ENCODE results near the gene SRBD1. TPM values are rescaled to one million over a fixed set of nuclear protein-coding genes. Genes with fewer than 3 reads are reported as not detected.

The SRBD1 gene
- total RNA-seq, 1 experiment from 2014 or later = 20.6 TPM

DNA sequence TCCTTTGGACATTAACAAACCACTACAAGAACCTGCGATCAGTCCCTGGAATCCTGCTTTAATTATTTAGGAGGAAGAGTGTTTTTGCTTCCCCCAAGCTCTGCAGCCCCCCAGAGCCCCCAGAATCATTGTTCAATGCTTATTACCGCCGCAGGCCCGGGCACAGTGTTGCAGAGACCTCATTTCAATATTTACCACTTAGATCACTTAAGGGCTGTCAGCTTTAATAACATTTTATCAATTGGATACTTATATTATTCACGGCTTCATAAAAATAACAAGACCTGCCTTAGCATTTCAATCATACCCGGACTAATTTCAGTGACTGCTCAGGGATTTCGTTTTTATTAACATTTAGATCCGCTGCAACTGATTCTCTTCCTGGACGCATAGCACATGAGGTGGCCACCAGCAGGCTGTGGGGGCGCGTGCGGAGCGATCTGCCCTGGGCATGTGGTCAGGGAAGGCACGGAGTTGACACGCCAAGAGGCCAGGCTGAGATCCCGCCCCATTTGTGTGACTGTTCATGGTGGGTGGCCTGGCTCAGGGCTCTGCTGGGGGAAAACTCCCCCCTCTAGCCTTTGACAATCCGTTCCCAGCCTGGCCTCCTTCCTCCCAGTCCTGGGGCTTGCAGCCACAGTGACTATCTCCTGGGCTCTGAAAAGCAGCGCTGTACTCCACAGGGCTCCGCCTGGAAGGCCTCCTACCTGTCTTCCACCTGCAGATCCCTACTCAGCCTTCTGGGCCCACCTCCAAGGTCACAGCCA lies 267.6 kb downstream of the SRBD1 start:
- POLR2A ChIA-PET = no interaction called here
- Histone ChIP-seq H3K27me3 (ENCODE audit: insufficient read depth, low read length) (no peaks in the 10 kb centered on the region), H3K9me2 (ENCODE audit: insufficient read depth) (no peaks in the 10 kb centered on the region), H3K9ac (ENCODE audit: low read length) (no peak overlapping the region), H3K36me3 (ENCODE audit: control insufficient read depth in 1 of 2, insufficient read depth in 2 of 2, low read length in 2 of 2) (no peaks in the 10 kb centered on the region), H3K4me2 (ENCODE audit: low read length) (no peak overlapping the region), H3K4me1 (ENCODE audit: control insufficient read depth in 1 of 2, insufficient read depth in 2 of 2, low read length in 2 of 2) (no peaks in the 10 kb centered on the region), H3K79me2 (ENCODE audit: insufficient read depth, low read length) (no peaks in the 10 kb centered on the region), H3K9me3 (ENCODE audit: control insufficient read depth in 1 of 2, insufficient read depth in 1 of 2, low read depth in 1 of 2, low read length in 2 of 2) (no peaks in the 10 kb centered on the region), H3K4me3 (replicated peaks in 1 of 2; ENCODE audit: low read depth in 1 of 2, low read length in 2 of 2) (no peak overlapping the region), H2AFZ (ENCODE audit: low read depth, low read length, poor library complexity, severe bottlenecking) (no peak overlapping the region), H3K27ac (ENCODE audit: low read depth, low read length) (no peak overlapping the region), H4K20me1 (ENCODE audit: insufficient read depth) (no peaks in the 10 kb centered on the region)
- RAD21 ChIA-PET (ENCODE audit: low non-redundant PET in 1 of 2, low total read pairs in 2 of 2, uncharacterized antibody in 2 of 2, unreplicated experiment in 2 of 2) = no interaction called here
- no peak for ATAC-seq
- no peak for DNase-seq (ENCODE audit: low read depth, low spot score)
- intact Hi-C loops (cut with micrococcal nuclease) = no loop called here
- no TSS peak for BruUV-seq (replicated peaks)
- TF ChIP-seq ZFX (IDR thresholded peaks at IDR 0.05) (no peak), ZNF274 (IDR thresholded peaks at IDR 0.05; ENCODE audit: low read depth, low read length) (no peak)
- TF ChIP-seq, protein P1, sequence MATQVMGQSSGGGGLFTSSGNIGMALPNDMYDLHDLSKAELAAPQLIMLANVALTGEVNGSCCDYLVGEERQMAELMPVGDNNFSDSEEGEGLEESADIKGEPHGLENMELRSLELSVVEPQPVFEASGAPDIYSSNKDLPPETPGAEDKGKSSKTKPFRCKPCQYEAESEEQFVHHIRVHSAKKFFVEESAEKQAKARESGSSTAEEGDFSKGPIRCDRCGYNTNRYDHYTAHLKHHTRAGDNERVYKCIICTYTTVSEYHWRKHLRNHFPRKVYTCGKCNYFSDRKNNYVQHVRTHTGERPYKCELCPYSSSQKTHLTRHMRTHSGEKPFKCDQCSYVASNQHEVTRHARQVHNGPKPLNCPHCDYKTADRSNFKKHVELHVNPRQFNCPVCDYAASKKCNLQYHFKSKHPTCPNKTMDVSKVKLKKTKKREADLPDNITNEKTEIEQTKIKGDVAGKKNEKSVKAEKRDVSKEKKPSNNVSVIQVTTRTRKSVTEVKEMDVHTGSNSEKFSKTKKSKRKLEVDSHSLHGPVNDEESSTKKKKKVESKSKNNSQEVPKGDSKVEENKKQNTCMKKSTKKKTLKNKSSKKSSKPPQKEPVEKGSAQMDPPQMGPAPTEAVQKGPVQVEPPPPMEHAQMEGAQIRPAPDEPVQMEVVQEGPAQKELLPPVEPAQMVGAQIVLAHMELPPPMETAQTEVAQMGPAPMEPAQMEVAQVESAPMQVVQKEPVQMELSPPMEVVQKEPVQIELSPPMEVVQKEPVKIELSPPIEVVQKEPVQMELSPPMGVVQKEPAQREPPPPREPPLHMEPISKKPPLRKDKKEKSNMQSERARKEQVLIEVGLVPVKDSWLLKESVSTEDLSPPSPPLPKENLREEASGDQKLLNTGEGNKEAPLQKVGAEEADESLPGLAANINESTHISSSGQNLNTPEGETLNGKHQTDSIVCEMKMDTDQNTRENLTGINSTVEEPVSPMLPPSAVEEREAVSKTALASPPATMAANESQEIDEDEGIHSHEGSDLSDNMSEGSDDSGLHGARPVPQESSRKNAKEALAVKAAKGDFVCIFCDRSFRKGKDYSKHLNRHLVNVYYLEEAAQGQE (IDR thresholded peaks at IDR 0.05; ENCODE audit: low read depth) = no peak
- CTCF ChIA-PET = no interaction called here

DNA sequence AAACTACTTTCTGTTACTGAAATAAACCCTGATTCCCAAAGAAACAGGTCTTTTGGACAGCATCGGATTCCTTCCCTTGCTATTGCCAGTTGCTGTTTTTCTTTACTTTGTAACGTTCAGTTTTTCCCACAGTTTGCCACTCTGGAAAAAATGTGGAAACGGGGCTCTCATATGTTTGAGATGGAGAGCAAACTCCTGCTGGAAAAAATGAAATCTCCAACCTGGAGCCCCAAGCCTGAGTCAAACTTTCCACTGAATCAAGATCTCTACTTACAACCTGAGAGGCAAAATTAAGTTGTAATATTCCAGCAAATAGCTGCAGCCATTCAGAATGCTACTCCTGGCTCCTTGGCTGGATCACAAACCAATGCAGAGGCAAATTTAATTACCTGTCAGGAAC lies 270.7 kb downstream of the SRBD1 start:
- no TSS peak for BruUV-seq (replicated peaks)
- Histone ChIP-seq H3K27me3 (ENCODE audit: insufficient read depth, low read length) (no peaks in the 10 kb centered on the region), H3K4me1 (ENCODE audit: control insufficient read depth in 1 of 2, insufficient read depth in 2 of 2, low read length in 2 of 2) (no peaks in the 10 kb centered on the region), H3K4me3 (replicated peaks in 1 of 2; ENCODE audit: low read depth in 1 of 2, low read length in 2 of 2) (no peak overlapping the region), H3K79me2 (ENCODE audit: insufficient read depth, low read length) (no peaks in the 10 kb centered on the region), H3K27ac (ENCODE audit: low read depth, low read length) (no peak overlapping the region), H3K9me3 (ENCODE audit: control insufficient read depth in 1 of 2, insufficient read depth in 1 of 2, low read depth in 1 of 2, low read length in 2 of 2) (no peaks in the 10 kb centered on the region), H4K20me1 (ENCODE audit: insufficient read depth) (no peaks in the 10 kb centered on the region), H3K4me2 (ENCODE audit: low read length) (no peak overlapping the region), H3K9me2 (ENCODE audit: insufficient read depth) (no peaks in the 10 kb centered on the region), H2AFZ (ENCODE audit: low read depth, low read length, poor library complexity, severe bottlenecking) (no peak overlapping the region), H3K9ac (ENCODE audit: low read length) (no peak overlapping the region), H3K36me3 (ENCODE audit: control insufficient read depth in 1 of 2, insufficient read depth in 2 of 2, low read length in 2 of 2) (no peaks in the 10 kb centered on the region)
- intact Hi-C loops (cut with micrococcal nuclease) = no loop called here
- DNase-seq (ENCODE audit: low read depth, low spot score) = no peak
- CTCF ChIA-PET = no interaction called here
- no peak for ATAC-seq
- POLR2A ChIA-PET = no interaction called here
- TF ChIP-seq EZH2 (IDR thresholded peaks at IDR 0.05) = no peak
- no peak for TF ChIP-seq RAD21 (IDR thresholded peaks at IDR 0.05; ENCODE audit: low read depth)
- RAD21 ChIA-PET (ENCODE audit: low non-redundant PET in 1 of 2, low total read pairs in 2 of 2, uncharacterized antibody in 2 of 2, unreplicated experiment in 2 of 2) = no interaction called here

Data from HCT116 (cell line).